H1 (cell line): ENCODE data around the gene NUP133. TPM values are rescaled to one million over a fixed set of nuclear protein-coding genes. Genes with fewer than 3 reads are reported as not detected.

Experiments used
- ATF2 ChIP-seq: IDR thresholded peaks from 2 replicates; pipeline ENCODE4 v1.6.1; 2012; ENCODE audit warnings: low read length, inconsistent platforms
- CBX5 ChIP-seq: fragments of 300-800, 300-1000 bp; sonication (generic); IDR thresholded peaks from 2 replicates; pipeline ENCODE4 v1.7.1; 2016; ENCODE audit warnings: antibody characterized with exemption, low read length, low read depth
- CEBPB ChIP-seq: IDR thresholded peaks from 2 replicates; pipeline ENCODE4 v1.6.1; 2012; ENCODE audit warnings: low read depth, low read length
- CHD7 ChIP-seq: fragments of 300-600 bp; sonication (generic); IDR thresholded peaks from 2 replicates; pipeline ENCODE4 v1.7.1; 2012; ENCODE audit warnings: low read length, moderate library complexity, mild to moderate bottlenecking, inconsistent platforms; ENCODE audit not compliant: insufficient replicate concordance
- JUND ChIP-seq: IDR thresholded peaks from 2 replicates; pipeline ENCODE4 v1.6.1; 2011; ENCODE audit warnings: mild to moderate bottlenecking, improper control_type of control experiment, low read length
- KDM5A ChIP-seq: fragments of 200-600 bp; IDR thresholded peaks from 2 replicates; pipeline ENCODE4 v1.7.1; 2012; ENCODE audit warnings: mild to moderate bottlenecking, low read length, inconsistent platforms, mixed read lengths
- NANOG ChIP-seq: IDR thresholded peaks from 2 replicates; pipeline ENCODE4 v1.6.1; 2011; ENCODE audit warnings: low read length, low read depth, mild to moderate bottlenecking, inconsistent platforms; ENCODE audit not compliant: insufficient read depth, poor library complexity, severe bottlenecking
- SP1 ChIP-seq: IDR thresholded peaks from 2 replicates; pipeline ENCODE4 v1.6.1; 2011; ENCODE audit warnings: low read depth, low read length
- polyA plus RNA-seq, 7 experiments: library from polyadenylated mRNA; depleted of rRNA in 3 of 7; stranded (reverse) in 5 of 7; unstranded in 2 of 7; fragments of >200 nt in 5 of 7; fragments of 200-250 nt in 2 of 7; gene quantifications; 1 replicate in 5 of 7; 2 replicates in 1 of 7; 4 replicates in 1 of 7; pipeline versions ENCODE4 v1.2.1 to v1.2.3, GENCODE V29; 2011 to 2013; ENCODE audit warnings: missing spikeins in 2 of 7, mixed read lengths in 2 of 7
- total RNA-seq: library from RNA; stranded (reverse); fragmentation: NEBNext Ultra II Directional; extraction: Animal tissue kit (Norgen Biotek cat#: 25700); gene quantifications from 2 replicates; pipeline ENCODE4 v1.2.1, GENCODE V29; 2021
- TF ChIP-seq, protein P1 (sequence below): IDR thresholded peaks from 2 replicates; pipeline ENCODE4 v1.6.1; 2011; ENCODE audit warnings: low read length, improper control_type of control experiment

NUP133 gene
- total and polyA plus RNA-seq, 2 of the 8 experiments (the other 6 are each of a cell fraction or from before 2014, with no cell fraction given) = 20.6 to 72.1 TPM

GRCh38 chr1:229506633-229507032 lies 1.5 kb downstream of the NUP133 start (continued):
- no peak for TF ChIP-seq CHD7
- no peak for TF ChIP-seq NANOG
- TF ChIP-seq, protein P1, sequence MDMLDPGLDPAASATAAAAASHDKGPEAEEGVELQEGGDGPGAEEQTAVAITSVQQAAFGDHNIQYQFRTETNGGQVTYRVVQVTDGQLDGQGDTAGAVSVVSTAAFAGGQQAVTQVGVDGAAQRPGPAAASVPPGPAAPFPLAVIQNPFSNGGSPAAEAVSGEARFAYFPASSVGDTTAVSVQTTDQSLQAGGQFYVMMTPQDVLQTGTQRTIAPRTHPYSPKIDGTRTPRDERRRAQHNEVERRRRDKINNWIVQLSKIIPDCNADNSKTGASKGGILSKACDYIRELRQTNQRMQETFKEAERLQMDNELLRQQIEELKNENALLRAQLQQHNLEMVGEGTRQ = no peak
- no peak for TF ChIP-seq SP1
- TF ChIP-seq CEBPB = no peak
- no peak for TF ChIP-seq JUND
- no peak for TF ChIP-seq ATF2
- no peak for TF ChIP-seq CBX5
- no peak for TF ChIP-seq KDM5A
